Tibial nerve (tissue), 4 donors: ENCODE measurements around the gene PAX6. TPM values are rescaled to one million over a fixed set of nuclear protein-coding genes. Genes with fewer than 3 reads are reported as not detected.

Experiments
- DNase-seq, 2 donors: peaks; one replicate each; pipeline ENCODE4 v3.0.0-alpha.2; 2019; ENCODE audit warnings: low spot score in 2 of 2
- H3K27ac ChIP-seq, 4 donors: fragments of 200-600 bp; sonication (generic) in 3 of 4; one replicate each; pipeline ENCODE4 v1.5.1; 2017 to 2019; ENCODE audit warnings: mild to moderate bottlenecking in 1 of 4
- H3K27me3 ChIP-seq, 2 donors: fragments of 200-600 bp; sonication (generic) in 1 of 2; one replicate each; pipeline versions ENCODE4 v1.5.1 to v1.6.0; 2017 to 2019
- H3K36me3 ChIP-seq, 3 donors: fragments of 200-600 bp; sonication (generic); one replicate each; pipeline ENCODE4 v1.5.1; 2018 to 2019
- H3K4me1 ChIP-seq, 4 donors: fragments of 200-600 bp; sonication (generic) in 3 of 4; one replicate each; pipeline ENCODE4 v1.5.1; 2017 to 2019
- H3K4me3 ChIP-seq, 4 donors: fragments of 200-600 bp; sonication (generic) in 3 of 4; one replicate each; pipeline ENCODE4 v1.5.1; 2017 to 2019; ENCODE audit warnings: mild to moderate bottlenecking in 1 of 4, moderate library complexity in 1 of 4
- H3K9me3 ChIP-seq, 4 donors: fragments of 200-600 bp; sonication (generic) in 3 of 4; one replicate each; pipeline ENCODE4 v1.5.1; 2017 to 2019
- EP300 ChIP-seq, 2 donors: sonication (generic); formaldehyde crosslinking; IDR thresholded peaks; one replicate each; pipeline ENCODE4 v1.6.1; 2017; ENCODE audit warnings: antibody characterized with exemption in 2 of 2, mild to moderate bottlenecking in 1 of 2
- POLR2A ChIP-seq, 2 donors: fragments of 450-650 bp; IDR thresholded peaks; one replicate each; pipeline ENCODE4 v1.6.1; 2017; ENCODE audit warnings: antibody characterized with exemption in 2 of 2, mild to moderate bottlenecking in 2 of 2, moderate library complexity in 2 of 2
- WGBS, 2 donors: methylation state at CpG; one replicate each; pipeline ENCODE4 v1.1.5; 2018; 5-methylcytosine and 5-hydroxymethylcytosine counted together
- total RNA-seq, 4 donors: library from RNA; depleted of rRNA; stranded (reverse); fragments of >200 nt; gene quantifications; one replicate each; pipeline ENCODE4 v1.1.0, GENCODE V29; 2016
- TF ChIP-seq, protein P1 (sequence below), 5 experiments: fragments of 200-600 bp in 3 of 5; fragments of 450-650 bp in 2 of 5; sonication (generic) in 3 of 5; IDR thresholded peaks; one replicate each; pipeline ENCODE4 v1.5.1; 2016 to 2019; ENCODE audit warnings: antibody characterized with exemption in 5 of 5, mild to moderate bottlenecking in 3 of 5, moderate library complexity in 2 of 5

The PAX6 gene
- total RNA-seq, 4 donors from 2014 or later: not detected

DNA sequence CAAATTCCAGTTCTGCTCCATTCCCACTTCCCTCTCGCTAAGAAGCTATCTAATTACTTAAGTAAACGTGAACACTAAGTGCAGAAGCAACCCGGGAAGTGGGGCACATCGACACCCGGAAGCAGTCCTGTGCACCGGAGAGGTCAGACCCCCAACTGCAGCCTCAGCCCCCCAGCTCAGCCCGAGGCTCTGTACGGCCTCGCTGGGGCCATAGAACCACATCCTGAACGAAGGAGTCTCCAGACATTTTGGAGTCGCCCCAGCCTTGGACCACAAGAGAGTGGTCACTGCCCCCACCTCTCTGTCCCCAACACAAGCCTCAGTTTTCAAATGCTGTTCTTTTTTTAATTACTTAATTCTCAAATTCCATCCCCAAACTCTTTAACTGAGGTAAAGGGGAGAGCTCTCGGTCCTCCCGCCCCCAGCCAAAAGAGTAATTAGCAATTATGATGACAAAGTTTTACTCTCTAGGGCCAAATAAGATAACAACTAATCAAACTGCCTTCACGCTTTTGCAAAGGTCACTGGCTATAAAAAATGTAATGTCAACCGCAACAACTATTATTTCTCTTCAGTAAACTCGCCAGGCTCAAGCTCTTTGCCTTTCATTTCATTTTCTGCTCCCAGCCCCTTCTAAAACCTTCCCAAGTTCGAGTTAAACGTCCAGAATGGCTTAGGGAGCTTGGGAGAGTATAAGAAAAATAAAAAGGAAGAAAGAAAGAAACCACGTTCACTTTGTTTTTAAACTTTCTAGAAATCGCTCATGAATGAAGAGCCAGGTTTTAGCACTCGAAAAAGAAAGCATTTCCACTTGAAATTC, 2.2 kb downstream of the PAX6 start:
- H3K9me3 ChIP-seq: no peaks in the 10 kb centered on the region
- no peak for DNase-seq
- H3K27ac ChIP-seq: no peak overlapping the region
- 12% methylated on average over 21 of the region's 21 CpGs for WGBS, 2 donors
- H3K36me3 ChIP-seq: no peaks in the 10 kb centered on the region
- H3K27me3 ChIP-seq: peaks cover 17 to 100% of the 10 kb centered on the region in 2 donors
- peaks cover 0 to 74% (median 51%) of the 10 kb centered on the region in 4 donors for H3K4me1 ChIP-seq
- TF ChIP-seq POLR2A (IDR thresholded peaks at IDR 0.05): no peak
- TF ChIP-seq, protein P1, sequence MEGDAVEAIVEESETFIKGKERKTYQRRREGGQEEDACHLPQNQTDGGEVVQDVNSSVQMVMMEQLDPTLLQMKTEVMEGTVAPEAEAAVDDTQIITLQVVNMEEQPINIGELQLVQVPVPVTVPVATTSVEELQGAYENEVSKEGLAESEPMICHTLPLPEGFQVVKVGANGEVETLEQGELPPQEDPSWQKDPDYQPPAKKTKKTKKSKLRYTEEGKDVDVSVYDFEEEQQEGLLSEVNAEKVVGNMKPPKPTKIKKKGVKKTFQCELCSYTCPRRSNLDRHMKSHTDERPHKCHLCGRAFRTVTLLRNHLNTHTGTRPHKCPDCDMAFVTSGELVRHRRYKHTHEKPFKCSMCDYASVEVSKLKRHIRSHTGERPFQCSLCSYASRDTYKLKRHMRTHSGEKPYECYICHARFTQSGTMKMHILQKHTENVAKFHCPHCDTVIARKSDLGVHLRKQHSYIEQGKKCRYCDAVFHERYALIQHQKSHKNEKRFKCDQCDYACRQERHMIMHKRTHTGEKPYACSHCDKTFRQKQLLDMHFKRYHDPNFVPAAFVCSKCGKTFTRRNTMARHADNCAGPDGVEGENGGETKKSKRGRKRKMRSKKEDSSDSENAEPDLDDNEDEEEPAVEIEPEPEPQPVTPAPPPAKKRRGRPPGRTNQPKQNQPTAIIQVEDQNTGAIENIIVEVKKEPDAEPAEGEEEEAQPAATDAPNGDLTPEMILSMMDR (IDR thresholded peaks at IDR 0.05): no peak
- TF ChIP-seq EP300 (IDR thresholded peaks at IDR 0.05): no peak
- H3K4me3 ChIP-seq: no peak overlapping the region

DNA sequence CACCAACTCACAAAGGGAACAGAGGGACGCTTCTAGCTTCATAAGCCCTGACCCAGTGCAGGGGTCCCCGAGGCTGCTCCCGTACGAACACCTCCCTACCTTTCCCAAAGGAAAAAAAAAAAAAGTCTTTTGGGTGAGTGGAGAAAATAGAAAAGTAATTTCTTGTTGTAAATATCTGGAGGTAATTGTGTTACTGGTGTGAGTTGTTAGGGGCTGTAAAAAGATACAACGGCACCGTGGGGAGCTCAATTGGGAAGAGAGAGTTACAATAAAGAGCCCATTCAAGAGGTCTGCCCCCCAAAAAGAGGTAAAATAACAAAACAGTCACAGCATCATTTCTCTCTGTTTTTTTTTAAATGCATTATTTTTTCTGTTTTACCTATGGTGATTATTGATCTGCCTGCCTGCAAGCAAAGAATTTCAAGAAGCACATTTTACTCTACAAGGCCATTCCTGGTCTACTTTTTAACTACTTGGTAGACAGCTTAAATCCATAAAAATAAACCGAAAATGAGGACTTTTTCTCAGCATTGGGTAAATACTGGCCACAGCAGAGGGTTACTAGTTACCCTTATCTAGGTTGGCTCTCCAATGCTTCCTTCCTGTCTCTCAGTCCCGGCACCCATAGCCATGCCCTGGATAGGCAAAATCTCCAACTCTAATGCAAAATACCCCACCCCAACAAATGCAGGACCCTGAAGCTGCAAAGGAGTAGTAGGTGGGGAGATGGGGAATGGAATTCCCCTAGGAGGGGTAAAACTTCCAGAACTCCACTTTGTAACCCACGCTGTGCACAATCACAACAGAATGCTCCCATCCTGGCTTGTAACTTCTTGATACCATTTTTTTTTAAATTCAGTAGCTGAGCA, 3.1 kb downstream of the PAX6 start:
- no peak overlapping the region for H3K4me3 ChIP-seq
- no peak overlapping the region for H3K27ac ChIP-seq
- H3K9me3 ChIP-seq: no peaks in the 10 kb centered on the region
- WGBS, 2 donors: 6 to 7% methylated on average over 9 of the region's 9 CpGs
- H3K4me1 ChIP-seq: peaks cover 0 to 73% (median 44%) of the 10 kb centered on the region in 4 donors
- peaks cover 17 to 100% of the 10 kb centered on the region in 2 donors for H3K27me3 ChIP-seq
- no peak for DNase-seq
- no peaks in the 10 kb centered on the region for H3K36me3 ChIP-seq
- TF ChIP-seq POLR2A (IDR thresholded peaks at IDR 0.05) (no peak), EP300 (IDR thresholded peaks at IDR 0.05) (no peak)
- TF ChIP-seq, protein P1 (IDR thresholded peaks at IDR 0.05): no peak

DNA sequence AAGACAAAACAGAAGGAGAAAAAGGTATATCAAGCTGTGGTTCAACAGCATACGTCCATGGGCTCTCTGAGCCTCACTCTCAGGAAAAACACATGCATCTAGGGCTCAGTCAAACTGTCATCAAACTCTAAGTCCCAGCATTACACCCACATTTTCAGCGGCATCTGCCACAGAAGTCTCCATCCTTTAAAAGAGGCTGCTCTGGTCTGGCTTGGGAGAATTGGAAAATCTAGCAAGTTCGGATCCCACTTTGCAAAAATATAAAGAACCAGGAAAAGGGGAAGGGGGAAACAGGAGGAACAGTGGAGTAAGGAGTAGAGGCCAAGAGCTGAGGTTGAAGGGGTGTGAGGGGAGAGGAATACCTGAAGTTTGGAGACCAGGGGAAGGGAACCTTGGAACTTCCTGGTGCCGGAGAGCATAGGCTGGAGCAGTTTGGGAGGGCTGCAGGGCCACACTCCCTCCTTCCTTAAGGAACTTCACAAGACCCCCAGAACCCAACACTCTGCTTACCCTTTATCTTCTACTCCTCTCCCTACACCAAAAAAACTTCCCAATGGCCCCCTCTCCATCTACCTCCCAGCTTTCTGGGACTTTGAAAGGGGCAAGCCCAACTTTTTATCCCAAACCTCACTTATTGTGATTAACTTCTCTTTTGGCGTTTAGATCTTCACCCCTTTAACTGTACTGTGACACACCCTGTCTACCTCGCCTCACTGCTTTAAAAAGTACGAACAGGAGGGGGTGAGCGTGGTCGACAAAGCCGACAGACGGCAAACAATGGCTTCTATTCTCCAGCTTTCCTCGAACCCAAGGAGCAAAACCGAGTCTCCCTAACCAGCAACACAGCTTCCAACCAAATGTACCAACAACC, 4.0 kb downstream of the PAX6 start:
- Histone ChIP-seq H3K27ac (no peak overlapping the region), H3K4me3 (no peak overlapping the region), H3K27me3 (peaks cover 22 to 100% of the 10 kb centered on the region in 2 donors), H3K9me3 (no peaks in the 10 kb centered on the region), H3K4me1 (peaks cover 0 to 70% (median 36%) of the 10 kb centered on the region in 4 donors), H3K36me3 (no peaks in the 10 kb centered on the region)
- TF ChIP-seq POLR2A (IDR thresholded peaks at IDR 0.05) (no peak), EP300 (IDR thresholded peaks at IDR 0.05) (no peak)
- TF ChIP-seq, protein P1 (IDR thresholded peaks at IDR 0.05): no peak
- peak in 1 of 2 donors; percentile 2 for DNase-seq
- WGBS, 2 donors: 12 to 21% methylated on average over 13 of the region's 13 CpGs

DNA sequence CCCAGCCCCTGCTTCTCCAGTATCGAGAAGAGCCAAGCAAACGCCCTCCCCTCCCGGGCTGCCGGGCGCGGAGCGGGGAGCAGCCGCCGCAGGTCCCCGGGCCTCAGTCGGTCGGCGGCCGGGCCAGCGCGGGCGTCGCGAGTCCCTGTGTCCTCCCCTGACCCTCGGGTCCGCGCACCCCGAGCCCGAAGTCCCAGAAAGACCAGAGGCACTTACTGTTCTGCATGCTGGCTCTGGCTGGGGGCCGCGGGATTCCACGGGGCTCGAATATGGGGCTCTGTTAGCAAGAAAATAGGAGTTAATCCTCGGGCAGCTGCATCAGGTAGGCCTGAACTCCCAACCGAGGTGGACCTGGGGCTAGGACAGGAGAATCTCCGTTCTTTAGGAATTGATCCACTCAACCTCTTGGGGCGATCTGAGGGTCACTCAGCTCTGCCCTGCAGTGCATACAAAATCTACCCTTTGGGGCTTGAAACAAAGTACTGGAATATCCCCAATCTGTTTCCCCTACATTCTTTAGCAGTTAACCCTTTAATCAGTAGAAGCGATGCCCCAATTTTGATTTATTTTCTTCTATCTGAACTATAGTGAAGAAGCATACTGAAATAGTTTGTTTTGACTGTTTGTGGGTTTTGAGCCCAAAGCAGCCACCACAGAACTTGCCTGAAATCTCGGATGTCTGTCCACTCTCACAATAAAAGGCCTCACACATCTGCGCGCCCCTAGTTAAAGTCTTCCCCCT, 4.8 kb downstream of the PAX6 start:
- Histone ChIP-seq H3K4me1 (peaks cover 0 to 62% (median 28%) of the 10 kb centered on the region in 4 donors), H3K27me3 (peaks cover 22 to 100% of the 10 kb centered on the region in 2 donors), H3K4me3 (no peak overlapping the region), H3K9me3 (no peaks in the 10 kb centered on the region), H3K36me3 (no peaks in the 10 kb centered on the region), H3K27ac (no peak overlapping the region)
- DNase-seq: peak in 1 of 2 donors; percentile 2
- TF ChIP-seq, protein P1 (IDR thresholded peaks at IDR 0.05): no peak
- no peak for TF ChIP-seq POLR2A (IDR thresholded peaks at IDR 0.05)
- no peak for TF ChIP-seq EP300 (IDR thresholded peaks at IDR 0.05)
- 5 to 7% methylated on average over 28 to 35 of the region's 36 CpGs for WGBS, 2 donors
